GM06990 (cell line): ENCODE measurements around the gene PTTG1IP.

Experiments
- DNase-seq: peaks from one replicate; pipeline ENCODE4 v3.0.0-alpha.2; 2011; ENCODE audit not compliant: insufficient read length; ENCODE audit errors: extremely low read depth
- H3K27me3 ChIP-seq: replicated peaks from 2 replicates; pipeline ENCODE4 v1.6.0; 2011; ENCODE audit warnings: low read length; ENCODE audit not compliant: control insufficient read depth, insufficient read depth
- H3K36me3 ChIP-seq: 2 replicates; pipeline ENCODE4 v1.5.1; 2011; ENCODE audit warnings: low read length; ENCODE audit not compliant: control insufficient read depth, insufficient read depth
- H3K4me3 ChIP-seq: replicated peaks from 2 replicates; pipeline ENCODE4 v1.5.1; 2011; ENCODE audit warnings: low read depth, mild to moderate bottlenecking, control low read depth, low read length
- TF ChIP-seq, protein P1 (sequence below): IDR thresholded peaks from 2 replicates; pipeline ENCODE4 v1.5.1; 2011; ENCODE audit warnings: low read length, control low read depth, mild to moderate bottlenecking, inconsistent platforms; ENCODE audit not compliant: insufficient read depth, poor library complexity, severe bottlenecking

PTTG1IP gene

DNA sequence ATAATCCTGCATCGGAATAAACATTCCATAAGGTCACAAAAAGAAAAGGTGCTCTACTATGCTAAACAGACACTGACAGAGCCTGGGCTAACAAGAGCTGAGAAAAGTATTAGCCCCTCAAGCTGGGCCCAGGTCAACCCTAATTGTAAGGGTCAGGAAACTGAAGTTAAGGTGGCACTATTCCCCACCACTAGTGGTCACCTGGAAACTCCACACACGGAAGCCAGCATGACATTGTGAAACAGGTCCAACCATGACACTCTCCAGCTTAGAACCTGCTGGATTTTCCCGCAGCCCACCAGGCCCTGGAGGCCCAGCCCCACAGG, 1.2 kb downstream of the PTTG1IP start:
- H3K4me3 ChIP-seq = peak overlapping the region; percentile 79
- no peaks in the 10 kb centered on the region; the same call in none of the 2 replicates for H3K36me3 ChIP-seq
- no peaks in the 10 kb centered on the region for H3K27me3 ChIP-seq
- TF ChIP-seq, protein P1, sequence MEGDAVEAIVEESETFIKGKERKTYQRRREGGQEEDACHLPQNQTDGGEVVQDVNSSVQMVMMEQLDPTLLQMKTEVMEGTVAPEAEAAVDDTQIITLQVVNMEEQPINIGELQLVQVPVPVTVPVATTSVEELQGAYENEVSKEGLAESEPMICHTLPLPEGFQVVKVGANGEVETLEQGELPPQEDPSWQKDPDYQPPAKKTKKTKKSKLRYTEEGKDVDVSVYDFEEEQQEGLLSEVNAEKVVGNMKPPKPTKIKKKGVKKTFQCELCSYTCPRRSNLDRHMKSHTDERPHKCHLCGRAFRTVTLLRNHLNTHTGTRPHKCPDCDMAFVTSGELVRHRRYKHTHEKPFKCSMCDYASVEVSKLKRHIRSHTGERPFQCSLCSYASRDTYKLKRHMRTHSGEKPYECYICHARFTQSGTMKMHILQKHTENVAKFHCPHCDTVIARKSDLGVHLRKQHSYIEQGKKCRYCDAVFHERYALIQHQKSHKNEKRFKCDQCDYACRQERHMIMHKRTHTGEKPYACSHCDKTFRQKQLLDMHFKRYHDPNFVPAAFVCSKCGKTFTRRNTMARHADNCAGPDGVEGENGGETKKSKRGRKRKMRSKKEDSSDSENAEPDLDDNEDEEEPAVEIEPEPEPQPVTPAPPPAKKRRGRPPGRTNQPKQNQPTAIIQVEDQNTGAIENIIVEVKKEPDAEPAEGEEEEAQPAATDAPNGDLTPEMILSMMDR = no peak
- no peak for DNase-seq

DNA sequence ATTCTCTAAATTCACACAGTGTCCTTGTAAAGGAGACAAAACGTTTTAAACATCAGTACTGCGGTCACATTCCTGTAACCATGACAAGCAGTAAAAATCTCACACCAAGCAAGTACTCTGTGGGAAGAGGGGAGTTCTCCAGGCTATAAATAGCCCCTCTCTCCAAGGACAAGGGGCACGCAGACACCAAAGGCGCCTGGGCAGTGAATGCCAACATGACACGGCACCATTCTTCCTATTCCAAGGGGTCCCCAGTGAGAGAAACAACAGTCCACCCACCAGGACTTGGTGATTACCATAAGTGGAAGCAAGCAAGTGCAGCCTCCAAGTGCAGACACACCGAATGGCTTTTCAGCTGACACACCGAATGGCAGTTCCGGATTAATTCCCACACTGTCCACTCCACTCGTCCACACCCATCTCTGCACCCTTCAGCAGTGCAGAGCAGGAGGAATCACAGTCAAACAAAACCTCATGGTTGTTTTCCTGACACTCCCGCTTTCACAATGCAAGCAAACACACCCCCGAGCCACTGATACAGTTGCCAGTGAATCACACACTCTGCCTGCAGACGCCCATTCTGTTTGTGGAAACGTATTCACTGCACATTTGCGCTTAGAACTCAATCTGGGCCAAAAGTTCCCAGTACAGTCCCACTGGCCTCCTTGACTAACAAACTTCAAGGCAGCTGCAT, 1.8 kb downstream of the PTTG1IP start:
- Histone ChIP-seq H3K4me3 (peak overlapping the region; percentile 79), H3K27me3 (no peaks in the 10 kb centered on the region), H3K36me3 (no peaks in the 10 kb centered on the region; the same call in none of the 2 replicates)
- no peak for DNase-seq
- TF ChIP-seq, protein P1 = no peak

DNA sequence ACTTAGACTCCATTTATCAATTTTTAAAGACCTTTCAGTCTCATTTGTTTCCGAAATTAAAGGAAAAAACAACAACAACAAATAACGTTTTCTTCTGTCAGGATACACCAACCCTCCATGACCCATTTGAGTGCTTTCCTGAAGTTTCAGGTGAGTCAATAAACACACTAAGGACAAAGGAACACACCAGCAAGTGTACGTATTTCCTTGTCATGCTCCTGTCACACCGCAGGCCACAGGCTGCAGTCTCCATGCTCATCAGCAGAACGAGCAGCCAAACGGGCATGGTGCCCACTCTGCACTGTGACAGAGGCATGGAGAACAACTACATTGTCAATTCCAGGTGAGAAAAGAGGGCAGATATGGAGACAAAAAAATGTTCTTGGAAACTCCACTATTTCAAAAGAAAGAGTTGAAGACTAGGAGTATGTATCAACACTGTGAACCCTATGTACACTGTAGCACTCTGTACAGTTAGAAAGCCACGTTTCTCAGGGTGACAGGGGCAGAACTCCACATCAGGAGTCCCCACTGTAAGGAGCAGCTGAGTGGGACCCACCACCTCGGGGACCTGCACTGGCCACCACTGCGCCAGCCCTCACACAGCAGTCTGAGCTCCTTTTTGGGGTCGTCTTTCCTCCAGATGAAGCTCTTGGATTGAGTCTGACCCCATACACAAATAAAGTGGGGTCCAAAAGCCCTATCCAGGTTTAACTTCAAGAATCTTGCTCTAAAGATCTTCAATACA, 2.6 kb downstream of the PTTG1IP start:
- Histone ChIP-seq H3K36me3 (no peaks in the 10 kb centered on the region; the same call in none of the 2 replicates), H3K4me3 (no peak overlapping the region), H3K27me3 (no peaks in the 10 kb centered on the region)
- no peak for DNase-seq
- TF ChIP-seq, protein P1 = no peak

DNA sequence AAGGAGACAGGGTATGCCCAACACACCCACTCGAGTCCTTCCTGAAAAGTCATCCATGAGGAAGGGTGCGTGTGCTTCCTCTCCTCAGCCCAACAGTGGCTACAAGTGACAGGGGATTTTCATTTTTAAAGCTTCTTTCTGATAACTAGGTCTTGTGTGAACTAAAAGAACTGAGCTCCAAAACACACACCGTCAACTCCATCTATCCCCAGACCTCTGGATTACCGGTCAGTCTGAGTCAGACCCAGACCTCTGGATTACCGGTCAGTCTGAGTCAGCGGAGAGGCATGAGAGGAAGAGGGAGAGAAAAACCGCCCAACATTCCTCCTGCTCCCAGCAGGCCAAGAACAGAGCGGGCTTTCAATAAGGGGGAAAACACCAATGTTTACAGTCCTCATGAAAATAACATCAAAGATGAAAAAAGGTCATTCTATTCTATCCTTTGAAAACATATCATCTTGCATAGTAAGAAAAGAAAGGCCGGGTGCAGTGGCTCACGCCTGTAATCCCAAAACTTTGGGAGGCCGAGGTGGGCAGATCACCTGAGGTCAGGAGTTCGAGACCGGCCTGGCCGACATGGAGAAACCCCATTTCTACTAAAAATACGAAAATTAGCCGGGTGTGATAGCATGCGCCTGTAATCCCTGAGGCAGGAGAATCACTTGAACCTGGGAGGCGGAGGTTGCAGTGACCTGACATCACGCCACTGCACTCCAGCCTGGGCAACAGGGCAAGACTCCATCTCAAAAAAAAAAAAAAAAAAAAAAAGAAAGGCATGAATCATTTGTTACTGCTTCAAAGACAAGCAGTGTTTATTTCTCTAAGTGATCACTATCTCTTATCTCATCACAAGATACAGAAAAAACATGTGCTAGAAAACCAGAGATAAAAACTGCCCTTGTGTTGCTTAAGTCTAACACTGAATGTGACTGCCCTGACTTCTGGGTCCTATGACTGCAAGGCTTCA, 3.4 kb downstream of the PTTG1IP start:
- Histone ChIP-seq H3K27me3 (no peaks in the 10 kb centered on the region), H3K4me3 (no peak overlapping the region), H3K36me3 (no peaks in the 10 kb centered on the region; the same call in none of the 2 replicates)
- TF ChIP-seq, protein P1 = no peak
- DNase-seq = no peak

DNA sequence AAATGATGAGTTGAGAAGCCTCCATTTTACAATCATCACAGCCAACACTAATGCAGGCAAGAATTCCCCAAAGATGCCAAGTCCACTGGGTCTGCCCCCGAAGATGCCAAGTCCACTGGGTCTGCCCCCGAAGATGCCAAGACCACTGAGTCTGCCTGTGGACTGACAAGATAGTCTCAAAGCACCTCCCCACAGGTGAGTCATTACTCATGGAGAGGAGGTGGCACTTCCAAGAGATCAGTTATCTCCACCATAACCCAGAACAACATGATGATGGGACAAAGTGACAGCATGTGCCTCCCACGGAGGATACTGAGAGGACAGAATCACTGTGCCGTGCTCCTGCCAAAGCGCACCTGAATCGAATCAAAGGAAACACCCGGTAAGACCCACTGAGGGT, 4.8 kb downstream of the PTTG1IP start:
- peaks cover 4% of the 10 kb centered on the region for H3K36me3 ChIP-seq

More for the DNA sequence above, 4.8 kb downstream of the PTTG1IP start:
- no peaks in the 10 kb centered on the region for H3K27me3 ChIP-seq
- TF ChIP-seq, protein P1 = no peak
- H3K4me3 ChIP-seq = no peak overlapping the region
- no peak for DNase-seq
